DMS114 treated with DMSO at 0.1 percent for 48 hours (cell line): ENCODE results near the gene NDUFV3.
"Not testable (repeated sequence)": the region's sequence is repeated elsewhere in the genome, so short reads cannot be mapped to it uniquely, and the experiment has no call there.

ENCODE experiments used
- DNase-seq: peaks from one replicate; lab custom pipeline; 2025; ENCODE audit not compliant: unreplicated experiment; lab: John Stamatoyannopoulos, UW

NDUFV3 gene

GRCh38 chr21:42892931-42893755, at the start of gene NDUFV3:
Gene NDUFV3, plus strand, starts transcription at chr21:42893309. Its CDS starts 25 bp downstream, at chr21:42893334.
- peak; percentile 87 for DNase-seq

GRCh38 chr21:42844411-42845113, 48.5 kb upstream of the NDUFV3 start:
- no peak for DNase-seq

- DNase-seq = no peak
Observed at GRCh38 chr21:42845296-42845965, 47.7 kb upstream of the NDUFV3 start.

DNA sequence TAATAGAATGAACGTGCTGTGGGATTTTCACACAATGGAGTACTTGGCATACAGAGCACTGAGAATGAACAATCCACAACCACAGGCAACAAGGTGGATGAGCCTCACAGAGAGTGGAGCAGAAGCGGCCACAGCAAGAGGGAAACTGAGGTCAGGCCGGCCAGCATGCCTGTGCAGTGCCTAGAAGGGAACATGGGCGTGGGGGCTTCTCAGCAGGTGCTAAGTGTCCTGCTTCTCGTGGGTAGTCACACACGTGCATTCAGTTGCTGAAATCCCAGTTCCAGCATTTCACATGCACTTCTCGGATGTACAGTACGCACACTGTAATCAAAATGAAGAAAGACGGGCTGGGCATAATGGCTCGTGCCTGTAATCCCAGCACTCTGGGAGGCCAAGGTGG, 46.9 kb upstream of the NDUFV3 start:
- no peak for DNase-seq

DNA sequence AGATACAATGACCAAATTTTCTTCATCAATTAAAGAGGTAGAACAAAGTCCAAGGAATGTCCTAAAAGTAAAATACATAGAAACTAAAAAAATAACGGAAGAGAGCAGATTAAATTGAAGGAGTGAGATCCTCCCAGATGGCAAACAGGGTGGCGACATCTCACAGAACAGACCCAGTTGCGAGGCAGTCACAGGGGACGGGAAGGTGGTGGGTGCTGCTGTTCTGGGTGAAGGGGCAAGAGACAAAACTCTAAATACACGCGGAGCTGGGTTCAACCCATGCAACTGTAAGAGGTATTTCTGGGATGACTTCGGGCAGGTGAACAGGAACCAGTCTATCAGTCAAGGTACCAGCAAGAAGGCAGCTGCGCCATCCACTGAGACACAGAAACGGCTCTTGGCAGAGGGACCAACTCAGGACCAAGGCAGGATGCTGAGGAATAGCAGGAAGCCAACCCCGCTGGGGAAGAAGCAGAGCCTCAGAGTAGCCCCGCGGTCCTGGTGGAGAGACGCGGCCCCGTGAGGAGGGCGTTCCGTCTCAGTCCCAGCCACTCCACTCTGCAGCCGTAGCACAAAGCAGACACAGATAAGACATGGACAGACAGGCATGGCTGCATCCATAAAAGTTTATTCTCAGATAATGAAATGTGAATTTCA, 45.9 kb upstream of the NDUFV3 start:
- no peak for DNase-seq

GRCh38 chr21:42847726-42848125, 45.4 kb upstream of the NDUFV3 start:
- no peak for DNase-seq

DNA sequence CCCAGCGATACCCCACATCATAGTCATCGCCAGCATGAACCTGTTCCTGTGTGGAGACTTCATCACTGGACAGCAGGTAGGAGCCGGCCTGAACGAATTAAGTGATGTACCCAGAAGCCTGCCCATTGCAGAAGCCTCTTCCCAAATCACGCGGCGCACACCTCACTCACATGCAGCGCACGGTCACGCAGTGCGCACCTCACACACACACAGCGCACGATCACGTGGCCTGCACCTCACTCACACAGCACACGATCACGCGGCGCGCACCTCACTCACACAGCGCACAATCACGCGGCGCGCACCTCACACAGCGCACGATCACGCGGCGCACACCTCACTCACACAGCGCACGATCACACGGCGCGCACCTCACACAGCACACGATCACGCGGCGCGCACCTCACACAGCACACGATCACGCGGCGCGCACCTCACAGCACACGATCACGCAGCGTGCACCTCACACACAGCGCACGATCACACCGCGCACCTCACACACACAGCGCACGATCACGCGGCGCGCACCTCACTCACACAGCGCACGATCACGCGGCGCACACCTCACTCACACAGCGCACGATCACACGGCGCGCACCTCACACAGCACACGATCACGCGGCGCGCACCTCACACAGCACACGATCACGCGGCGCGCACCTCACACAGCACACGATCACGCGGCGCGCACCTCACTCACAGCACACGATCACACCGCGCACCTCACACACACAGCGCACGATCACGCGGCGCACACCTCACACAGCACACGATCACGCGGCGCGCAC, 44.8 kb upstream of the NDUFV3 start:
- not testable (repeated sequence) for DNase-seq

- no peak for DNase-seq
Observed at GRCh38 chr21:42848932-42849758, 44.0 kb upstream of the NDUFV3 start.

DNA sequence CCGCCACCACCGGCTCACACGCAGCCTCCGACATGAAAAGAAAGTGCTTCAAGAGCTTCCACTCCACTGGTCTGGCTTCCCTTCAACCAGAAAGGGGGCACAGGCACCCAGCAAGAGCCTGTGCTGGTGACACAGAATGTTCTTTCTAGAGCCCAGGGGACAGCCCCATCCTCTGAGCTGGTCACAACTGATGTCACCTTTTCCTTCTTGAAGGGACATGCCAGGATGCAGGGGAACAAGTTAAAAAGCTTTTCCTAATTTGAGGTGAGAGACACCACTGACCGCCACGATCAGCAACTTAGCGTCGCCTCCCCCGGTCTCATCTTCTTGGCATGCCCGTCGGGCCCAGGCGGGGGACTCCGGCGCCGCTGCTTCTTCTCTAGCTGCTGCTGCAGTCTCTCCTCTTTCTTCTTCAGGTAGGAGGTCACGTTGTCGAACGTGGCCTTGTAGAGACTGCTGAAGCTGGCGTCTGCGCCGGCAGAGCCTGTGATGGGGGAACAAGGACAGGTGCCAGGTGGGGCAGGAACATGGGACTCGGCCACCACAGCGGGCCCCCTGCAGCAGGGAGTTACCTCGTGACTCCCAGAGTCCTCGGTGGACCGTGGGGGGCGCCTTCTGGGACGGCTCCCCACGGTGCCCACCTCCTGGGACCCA, 43.2 kb upstream of the NDUFV3 start:
- no peak for DNase-seq

GRCh38 chr21:42850463-42850862, 42.6 kb upstream of the NDUFV3 start:
- no peak for DNase-seq

DNA sequence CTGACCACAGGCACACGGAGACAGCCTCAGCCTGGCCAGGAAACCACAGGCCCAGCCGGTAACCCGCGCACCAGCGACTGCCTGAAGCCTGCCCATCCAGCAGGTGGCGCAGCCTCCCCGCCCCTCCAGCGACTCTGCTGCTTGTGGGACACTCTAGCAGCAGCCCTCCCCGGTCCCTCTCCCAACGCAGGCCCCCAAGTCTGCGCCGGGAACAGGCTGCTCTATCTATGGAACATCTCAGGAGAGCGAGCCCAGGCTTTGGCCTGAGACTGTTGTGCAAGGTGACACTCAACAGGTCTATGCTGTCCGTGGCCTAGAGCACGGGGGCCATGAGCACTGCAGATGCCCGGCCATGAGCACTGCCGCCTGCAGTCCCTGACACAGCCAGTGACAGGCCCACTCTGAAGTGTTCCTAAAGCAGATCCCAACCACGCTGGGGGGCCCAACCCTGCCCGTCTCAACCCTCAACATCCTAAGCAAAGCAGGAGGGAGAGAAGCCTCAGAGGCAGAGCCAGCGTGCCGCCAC, 42.2 kb upstream of the NDUFV3 start:
- no peak for DNase-seq

- DNase-seq = no peak
Observed at GRCh38 chr21:42851812-42852665, 41.1 kb upstream of the NDUFV3 start.

GRCh38 chr21:42852925-42853570, 40.1 kb upstream of the NDUFV3 start:
- DNase-seq = no peak

DNA sequence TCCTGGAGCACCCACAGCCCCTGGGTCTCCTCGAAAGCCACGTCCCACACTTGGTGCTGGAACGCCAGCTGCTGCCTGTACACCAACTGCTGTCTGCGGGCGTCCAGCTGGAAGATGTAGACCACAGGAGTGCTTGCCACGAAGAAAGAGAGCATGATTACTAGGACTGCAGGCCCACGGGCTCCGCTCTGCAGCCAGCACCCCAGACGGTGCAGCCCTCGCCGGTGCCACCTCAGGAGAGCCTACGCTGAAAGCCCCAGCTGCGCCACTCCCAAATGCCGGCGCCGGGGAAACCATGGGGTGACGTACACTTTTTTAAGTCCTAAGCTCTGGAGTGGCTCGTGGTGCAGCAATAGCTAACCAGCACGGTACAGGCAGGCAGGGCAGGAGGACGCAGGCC, 39.5 kb upstream of the NDUFV3 start:
- DNase-seq = no peak

DNA sequence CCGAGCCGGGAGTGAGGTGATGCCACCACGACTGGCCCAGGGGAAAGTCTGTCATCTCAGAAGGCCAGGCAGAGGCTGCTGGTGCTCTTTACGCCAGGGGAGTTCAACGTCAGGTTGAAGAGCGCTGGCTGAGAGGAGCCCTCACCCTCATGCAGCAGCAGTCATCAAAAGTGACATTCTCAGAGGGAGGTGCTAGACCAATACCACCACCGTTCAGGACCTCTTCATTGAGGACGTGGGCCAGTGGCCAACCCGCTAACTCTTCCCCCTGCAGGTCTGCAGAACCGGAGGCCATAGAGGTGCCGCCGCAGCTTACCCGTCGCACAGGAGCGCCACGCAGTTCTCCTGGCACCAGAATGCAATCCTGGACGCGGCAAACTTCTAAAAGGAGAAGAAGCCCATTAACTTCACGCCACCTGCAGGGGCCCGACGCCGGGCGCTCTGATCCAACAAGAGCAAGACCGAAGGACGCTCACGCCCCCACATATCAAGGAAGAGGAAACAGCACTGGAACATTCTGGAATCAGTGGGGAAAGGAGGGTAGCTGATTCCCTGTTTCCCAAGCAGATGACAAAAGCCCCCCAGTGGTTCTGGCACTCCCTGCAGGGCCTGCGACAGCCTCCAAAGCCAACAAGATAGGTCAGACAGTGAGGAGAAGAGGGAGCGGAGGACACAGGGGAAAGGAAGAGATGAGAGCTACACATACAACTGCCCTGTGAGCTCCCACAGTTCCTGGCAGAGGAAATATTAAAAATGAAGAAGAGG, 38.7 kb upstream of the NDUFV3 start:
- no peak for DNase-seq

DNA sequence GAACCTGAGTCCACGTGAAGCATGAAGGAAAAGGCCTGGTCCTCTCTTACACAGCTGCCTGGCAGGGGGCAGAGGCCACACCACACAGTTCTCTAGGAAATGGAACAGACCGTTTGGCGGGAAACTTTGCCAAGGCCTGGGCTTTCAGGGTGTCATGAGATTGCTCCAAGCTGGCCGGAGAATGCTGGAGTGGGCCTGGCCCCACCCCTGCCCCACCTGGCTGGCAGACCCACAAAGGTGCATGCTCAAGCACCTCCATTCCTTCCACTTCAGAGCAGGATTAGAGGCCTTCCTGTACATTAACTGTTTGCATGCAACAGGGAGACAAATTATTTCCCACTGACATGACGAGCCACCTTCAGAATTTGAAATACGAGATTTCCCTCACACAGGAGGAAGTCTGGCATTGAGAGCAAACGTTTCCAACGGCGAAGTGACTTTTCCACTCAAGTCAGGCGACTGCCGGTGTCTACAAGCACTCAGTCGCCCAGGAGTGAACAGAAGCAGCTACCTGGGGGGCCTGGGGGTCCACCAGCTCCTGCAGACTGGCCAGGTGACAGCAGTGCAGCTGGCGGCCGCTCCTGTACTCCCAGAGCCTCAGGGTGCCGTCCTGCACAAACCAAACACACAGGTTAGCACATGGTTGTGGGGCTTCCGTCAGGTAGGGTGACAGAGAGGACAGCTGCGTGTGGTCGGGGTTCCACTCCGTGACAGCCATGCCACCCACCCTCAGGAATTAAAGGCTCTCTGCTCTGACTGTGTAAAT, 37.8 kb upstream of the NDUFV3 start:
- no peak for DNase-seq
